ENCODE measurements around the gene FASTK. TPM values are rescaled to one million over a fixed set of nuclear protein-coding genes. Genes with fewer than 3 reads are reported as not detected.
A peak's percentile ranks its signal among the peaks of the same experiment; 100 is the strongest.
"Not testable (repeated sequence)": the region's sequence is repeated elsewhere in the genome, so short reads cannot be mapped to it uniquely, and the experiment has no call there.

FASTK gene
- total RNA-seq, 1 donor from 2014 or later: 61.3 TPM

- ATAC-seq (no peak), DNase-seq (ENCODE audit: low spot score) (no peak)
These were observed 26.9 kb downstream of the FASTK start for GRCh38 chr7:151053751-151054150.

GRCh38 chr7:151053096-151053495 lies 27.5 kb downstream of the FASTK start:
- ATAC-seq (no peak), DNase-seq (ENCODE audit: low spot score) (no peak)

GRCh38 chr7:151051108-151051507 lies 29.5 kb downstream of the FASTK start:
- ATAC-seq: peak; percentile 72
- no peak for DNase-seq (ENCODE audit: low spot score)

GRCh38 chr7:151048911-151049463 lies 31.6 kb downstream of the FASTK start:
- no peak for ATAC-seq
- DNase-seq (ENCODE audit: low spot score): no peak

GRCh38 chr7:151047976-151048815 lies 32.4 kb downstream of the FASTK start, which contains the start of gene ASIC3:
ASIC3 (plus strand) TSS chr7:151048531; CDS start chr7:151048886, 355 bp downstream.
- DNase-seq (ENCODE audit: low spot score): no peak
- ATAC-seq: no peak

- ATAC-seq (no peak), DNase-seq (ENCODE audit: low spot score) (no peak)
These were observed 33.7 kb downstream of the FASTK start for GRCh38 chr7:151046603-151047573.

- DNase-seq (ENCODE audit: low spot score) (no peak), ATAC-seq (no peak)
These were observed 34.6 kb downstream of the FASTK start for GRCh38 chr7:151045967-151046366.

- ATAC-seq (no peak), DNase-seq (ENCODE audit: low spot score) (no peak)
These were observed 35.3 kb downstream of the FASTK start for GRCh38 chr7:151045262-151045661.

GRCh38 chr7:151043959-151044358 lies 36.6 kb downstream of the FASTK start:
- ATAC-seq (no peak), DNase-seq (ENCODE audit: low spot score) (no peak)

GRCh38 chr7:151043449-151043848 lies 37.2 kb downstream of the FASTK start:
- not testable (repeated sequence) for DNase-seq (ENCODE audit: low spot score); ATAC-seq

- DNase-seq (ENCODE audit: low spot score): no peak
These were observed 39.8 kb downstream of the FASTK start for GRCh38 chr7:151040616-151041375.

GRCh38 chr7:151039850-151040548 lies 40.6 kb downstream of the FASTK start:
- ATAC-seq (peak; percentile 19), DNase-seq (ENCODE audit: low spot score) (no peak)

More at GRCh38 chr7:151040616-151041375, 39.8 kb downstream of the FASTK start:
- no peak for ATAC-seq

- DNase-seq (ENCODE audit: low spot score) (no peak), ATAC-seq (peak; percentile 56)
These were observed 41.4 kb downstream of the FASTK start for GRCh38 chr7:151038951-151039849.

GRCh38 chr7:151035902-151036301 lies 44.7 kb downstream of the FASTK start:
- DNase-seq (ENCODE audit: low spot score) (no peak), ATAC-seq (no peak)

GRCh38 chr7:151035026-151035717 lies 45.4 kb downstream of the FASTK start:
- ATAC-seq (no peak), DNase-seq (ENCODE audit: low spot score) (no peak)

GRCh38 chr7:151034312-151035025 lies 46.1 kb downstream of the FASTK start:
- DNase-seq (ENCODE audit: low spot score): no peak
- no peak for ATAC-seq

- no peak for DNase-seq (ENCODE audit: low spot score)
- ATAC-seq: no peak
These were observed 46.8 kb downstream of the FASTK start for GRCh38 chr7:151033864-151034249.

Measured in left lobe of liver (tissue), 2 donors.